Limb (tissue), 2 donors: ENCODE measurements around the gene GP5.

Source experiments
- DNase-seq, 2 donors: peaks; one replicate each; pipeline ENCODE4 v3.0.0-alpha.2; 2016; ENCODE audit errors: extremely low spot score in 2 of 2

Gene GP5

GRCh38 chr3:194377708-194378107 lies 21.4 kb downstream of the GP5 start:
- no peak for DNase-seq

DNA sequence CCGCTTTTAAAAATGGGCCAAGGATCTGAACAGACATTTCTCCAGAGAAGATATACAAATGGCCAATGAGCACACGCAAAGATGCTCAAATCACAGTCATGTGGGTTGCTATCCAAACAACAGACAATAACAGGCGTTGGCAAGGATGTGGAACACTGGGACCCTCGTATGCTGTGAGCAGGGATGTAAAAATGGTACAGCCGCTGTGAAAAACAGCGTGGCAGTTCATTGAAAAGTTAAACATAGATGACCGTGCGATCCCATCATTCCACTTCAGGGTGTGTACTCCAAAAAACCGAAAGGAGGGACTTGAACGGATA lies 22.9 kb downstream of the GP5 start:
- no peak for DNase-seq

- no peak for DNase-seq
Measured at GRCh38 chr3:194375473-194376240, 23.4 kb downstream of the GP5 start.

GRCh38 chr3:194374935-194375334 lies 24.1 kb downstream of the GP5 start:
- DNase-seq: no peak

GRCh38 chr3:194373899-194374298 lies 25.2 kb downstream of the GP5 start:
- no peak for DNase-seq

DNA sequence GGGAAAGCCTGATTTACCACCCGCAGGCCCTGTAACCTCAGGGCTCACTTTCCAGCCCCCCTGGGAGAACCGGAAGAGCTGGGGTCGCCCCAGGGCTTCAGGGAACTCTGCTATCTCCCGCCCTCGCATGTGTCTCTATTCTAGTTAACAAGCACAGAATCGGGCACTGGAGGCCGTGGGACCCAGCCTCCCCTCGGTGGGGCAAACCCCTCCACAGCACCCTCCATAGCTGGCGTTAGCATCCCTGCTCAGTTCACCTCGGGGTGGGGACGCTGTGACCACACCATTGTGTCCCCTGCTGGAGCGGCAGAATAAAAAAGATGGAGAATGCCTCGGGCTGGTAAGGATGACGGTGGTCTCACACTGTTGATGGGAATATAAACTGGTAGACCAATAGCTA lies 26.0 kb downstream of the GP5 start:
- DNase-seq: no peak

DNA sequence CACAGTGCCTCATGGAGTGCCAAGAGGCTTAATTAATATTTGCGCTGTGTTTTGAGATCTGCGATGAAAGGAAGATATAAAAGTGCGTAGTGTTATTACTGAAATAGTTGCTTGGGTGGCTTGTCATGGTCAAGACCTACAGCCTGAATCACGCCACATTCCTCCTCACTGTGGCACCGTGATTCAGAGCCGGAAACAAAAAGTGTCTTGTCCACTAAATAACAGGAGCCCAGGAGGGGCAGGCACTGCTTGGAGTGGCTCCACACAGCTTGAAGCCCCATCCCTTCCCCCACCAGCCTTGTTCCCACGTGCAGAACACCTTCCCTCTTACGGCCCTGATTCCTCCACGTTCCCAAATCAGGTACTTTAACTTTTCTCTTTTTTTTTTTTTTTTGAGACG lies 28.3 kb downstream of the GP5 start:
- DNase-seq: no peak

- DNase-seq: no peak
Measured at GRCh38 chr3:194369522-194370279, 29.4 kb downstream of the GP5 start, which contains the start of gene LRRC15. LRRC15 (minus strand) TSS chr3:194369743; CDS start chr3:194361043, 8,700 bp downstream.

- DNase-seq: no peak
Measured at GRCh38 chr3:194368918-194369317, 30.1 kb downstream of the GP5 start.

- DNase-seq: peak in 1 of 2 donors; percentile 30
Measured at GRCh38 chr3:194367992-194368841, 30.8 kb downstream of the GP5 start.

DNA sequence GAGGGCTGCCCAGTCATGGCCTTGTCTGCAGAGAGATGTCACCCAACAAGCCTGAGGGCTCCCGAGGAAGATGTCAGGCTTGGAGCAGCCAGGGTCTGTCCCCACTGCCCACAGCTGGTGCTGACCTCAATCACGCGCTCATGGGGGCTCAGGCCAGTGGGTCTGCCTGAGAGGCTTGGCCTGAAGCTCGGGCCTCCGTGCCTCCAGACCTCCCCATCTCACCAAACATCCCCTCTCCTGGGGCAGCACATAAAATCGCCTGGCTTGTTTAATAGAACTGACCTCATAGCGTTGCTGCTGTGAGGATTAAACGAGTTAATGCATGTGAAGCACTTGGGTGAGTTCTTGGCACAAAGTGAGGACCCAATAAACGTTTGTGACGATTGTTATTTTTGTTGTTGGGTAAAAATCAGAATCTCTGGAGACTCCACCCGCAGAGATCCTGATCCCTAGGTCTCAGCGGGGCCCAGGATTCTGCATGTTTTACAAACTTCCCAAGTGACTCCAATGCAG lies 33.0 kb downstream of the GP5 start:
- DNase-seq: no peak

- no peak for DNase-seq
Measured at GRCh38 chr3:194365526-194365925, 33.5 kb downstream of the GP5 start.

- DNase-seq: peak; percentile 43 to 83
Measured at GRCh38 chr3:194364652-194365434, 34.2 kb downstream of the GP5 start.

DNA sequence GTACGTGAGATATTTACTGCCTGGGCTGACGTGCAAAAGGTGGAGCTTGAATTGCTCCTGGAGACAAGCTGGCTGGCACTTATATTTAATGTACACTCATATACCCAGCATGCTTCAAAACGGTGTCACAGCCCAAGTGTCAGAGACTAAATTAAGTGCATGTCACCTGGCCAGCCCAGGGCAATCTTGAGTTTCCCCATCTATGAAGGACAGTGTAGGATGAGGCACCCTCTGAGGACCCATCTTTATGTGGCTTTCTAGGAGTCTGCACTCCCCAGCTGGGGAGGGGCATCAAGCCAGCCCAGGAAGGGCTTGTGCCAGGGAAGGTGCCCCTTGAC lies 34.8 kb downstream of the GP5 start:
- no peak for DNase-seq

DNA sequence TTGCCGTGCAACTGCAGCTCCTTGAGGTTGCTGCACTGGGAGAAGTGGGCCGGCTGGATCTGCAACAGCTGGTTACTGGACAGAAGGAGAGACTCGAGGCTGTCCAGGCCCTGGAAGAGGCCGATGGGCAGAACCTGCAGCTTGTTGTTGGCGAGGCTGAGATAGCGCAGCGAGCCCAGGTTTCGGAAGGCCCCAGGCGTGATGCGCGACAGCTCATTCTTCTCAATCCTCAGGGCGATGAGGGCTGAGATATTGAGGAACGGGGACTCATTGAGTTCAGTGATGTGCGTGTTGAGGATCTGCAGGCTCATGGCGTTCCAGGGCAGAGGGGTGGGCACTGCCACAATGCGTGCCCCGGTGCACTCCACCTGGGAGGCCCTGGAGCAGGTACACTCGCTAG lies 38.5 kb downstream of the GP5 start:
- DNase-seq: no peak

DNA sequence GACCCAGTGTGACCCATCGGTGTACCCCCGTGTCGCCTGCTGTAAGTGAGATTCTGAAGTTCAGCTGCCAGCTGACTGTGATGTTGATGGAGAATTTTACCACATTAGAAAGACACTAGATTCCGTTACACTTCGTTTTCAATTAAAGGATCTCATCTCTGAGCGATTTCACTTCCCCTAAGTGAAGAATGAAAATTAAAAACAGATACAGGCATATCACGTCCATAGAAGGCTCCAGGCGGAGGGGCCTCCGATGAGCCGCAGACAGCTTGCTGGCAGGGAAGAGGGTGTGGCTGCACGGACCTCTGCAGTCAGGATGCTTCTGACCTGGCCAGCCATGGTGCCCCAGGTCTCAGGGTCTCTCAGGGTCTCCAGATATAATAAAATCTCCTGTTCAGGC lies 41.4 kb downstream of the GP5 start:
- DNase-seq: no peak

DNA sequence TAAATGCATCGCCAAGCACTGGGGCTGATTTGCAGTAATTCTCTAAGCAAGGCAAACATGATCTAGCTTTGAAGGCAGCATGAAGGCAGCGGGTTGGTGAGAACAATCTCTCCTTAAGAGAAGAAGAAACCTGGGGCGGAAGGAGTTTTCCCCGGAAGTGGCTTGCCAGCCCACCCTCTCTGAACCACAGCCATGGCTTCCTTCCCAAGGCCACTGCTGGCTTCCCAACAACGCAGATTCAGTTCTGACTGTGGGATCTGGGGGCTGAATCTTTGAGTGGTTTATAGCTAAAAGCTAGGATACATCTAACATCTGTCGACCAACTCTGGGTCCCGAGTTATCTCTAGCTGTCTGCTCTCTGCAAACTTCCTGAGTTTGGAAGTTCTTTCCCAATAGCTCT lies 43.7 kb downstream of the GP5 start:
- no peak for DNase-seq

DNA sequence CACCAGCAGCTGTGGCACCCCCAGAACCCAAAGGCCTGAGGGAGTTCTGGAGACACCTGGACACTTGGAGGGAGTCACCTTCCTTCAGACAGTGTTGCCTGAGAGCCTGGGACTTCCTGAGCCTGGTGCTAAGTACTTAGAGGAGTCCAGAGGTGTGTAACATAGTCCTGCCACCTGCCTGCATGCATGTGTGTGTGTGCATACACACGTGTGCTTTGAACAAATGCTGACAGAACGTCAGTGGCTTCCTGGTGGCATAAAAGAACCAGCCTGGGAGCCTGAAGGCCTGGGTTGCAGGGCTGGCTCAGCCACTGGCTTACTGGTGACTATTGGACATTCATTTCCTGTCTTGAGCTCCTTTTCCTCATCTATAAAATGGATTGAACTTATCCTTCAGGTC lies 44.8 kb downstream of the GP5 start:
- no peak for DNase-seq

DNA sequence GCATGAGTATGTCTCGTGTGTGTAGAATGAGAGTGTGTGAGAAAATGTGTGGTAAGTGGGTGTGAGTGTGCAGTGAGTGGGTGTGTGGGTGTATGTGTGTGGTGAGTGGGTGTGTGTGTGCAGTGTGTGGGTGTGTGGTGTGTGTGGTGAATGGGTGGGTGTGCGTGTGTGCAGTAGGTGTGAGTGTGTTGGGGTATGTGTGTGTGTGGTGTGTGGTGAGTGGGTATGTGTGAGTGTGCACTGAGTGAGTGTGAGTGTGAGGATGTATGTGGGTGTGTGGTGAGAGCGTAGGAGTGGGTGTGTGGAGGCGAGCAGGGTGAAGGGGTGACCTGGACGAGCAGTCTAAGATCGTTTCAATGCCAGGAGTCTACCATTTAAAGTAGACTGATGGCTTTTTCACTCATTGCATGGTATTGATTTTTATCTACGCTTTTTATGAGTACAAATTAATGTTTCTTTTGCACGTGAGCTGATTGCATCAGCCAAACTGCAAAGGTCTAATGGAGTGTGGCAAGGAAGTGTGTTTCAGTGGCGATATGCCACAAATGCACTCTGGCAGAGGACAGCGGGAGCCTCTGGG lies 46.3 kb downstream of the GP5 start:
- DNase-seq: no peak

DNA sequence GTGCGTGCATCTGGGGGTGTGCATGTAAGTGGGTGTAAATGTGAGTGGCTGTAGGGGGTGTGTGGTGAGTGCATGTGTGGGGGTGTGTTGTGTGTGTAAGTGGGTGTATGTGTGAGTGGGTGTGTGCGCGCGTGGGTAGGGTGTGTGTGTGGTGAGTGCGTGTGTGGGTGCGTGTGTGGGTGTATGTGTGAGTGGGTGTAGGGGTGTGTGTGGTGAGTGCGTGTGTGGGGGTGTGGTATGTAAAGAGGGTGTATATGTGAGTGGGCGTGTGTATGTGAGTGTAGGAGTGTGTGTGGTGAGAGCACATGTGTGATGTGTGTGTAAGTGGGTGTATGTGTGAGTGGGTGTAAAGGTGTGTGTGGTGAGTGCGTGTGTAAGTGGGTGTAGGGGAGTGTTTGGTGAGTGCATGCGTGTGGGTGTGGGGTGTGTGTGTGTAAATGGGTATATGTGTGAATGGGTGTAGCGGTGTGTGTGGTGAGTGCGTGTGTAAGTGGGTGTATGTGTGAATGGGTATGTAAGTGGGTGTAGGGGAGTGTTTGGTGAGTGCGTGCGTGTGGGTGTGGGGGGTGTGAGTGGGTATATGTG lies 47.0 kb downstream of the GP5 start:
- DNase-seq: no peak
